IPS DF 19.7 (cell line): Measurements from ENCODE around the gene OVOL2.
"Not testable (repeated sequence)": the region's sequence is repeated elsewhere in the genome, so short reads cannot be mapped to it uniquely, and the experiment has no call there.

Source experiments
- DNase-seq: peaks from one replicate; pipeline ENCODE4 v3.0.0-alpha.2; 2013; ENCODE audit warnings: low read depth, low spot score

OVOL2 gene

DNA sequence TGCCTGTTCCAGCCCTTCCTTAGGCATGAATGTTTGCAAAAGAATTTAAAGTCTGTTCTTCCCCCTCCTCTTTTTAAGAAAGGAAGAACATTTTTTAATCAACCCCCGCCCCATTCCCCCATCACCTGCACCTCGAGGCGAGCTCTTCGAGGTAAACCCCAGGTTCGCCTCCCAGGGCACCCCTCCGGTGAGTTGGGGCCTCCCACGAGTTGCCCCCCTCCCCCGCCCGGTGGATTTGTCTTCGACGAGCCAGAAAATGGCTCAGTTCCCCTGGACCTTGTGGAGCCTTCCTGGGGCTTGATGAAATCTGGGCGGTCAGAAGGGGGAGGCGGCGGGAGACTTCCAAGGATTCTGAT, 256 bp upstream of the OVOL2 start:
- no peak for DNase-seq

DNA sequence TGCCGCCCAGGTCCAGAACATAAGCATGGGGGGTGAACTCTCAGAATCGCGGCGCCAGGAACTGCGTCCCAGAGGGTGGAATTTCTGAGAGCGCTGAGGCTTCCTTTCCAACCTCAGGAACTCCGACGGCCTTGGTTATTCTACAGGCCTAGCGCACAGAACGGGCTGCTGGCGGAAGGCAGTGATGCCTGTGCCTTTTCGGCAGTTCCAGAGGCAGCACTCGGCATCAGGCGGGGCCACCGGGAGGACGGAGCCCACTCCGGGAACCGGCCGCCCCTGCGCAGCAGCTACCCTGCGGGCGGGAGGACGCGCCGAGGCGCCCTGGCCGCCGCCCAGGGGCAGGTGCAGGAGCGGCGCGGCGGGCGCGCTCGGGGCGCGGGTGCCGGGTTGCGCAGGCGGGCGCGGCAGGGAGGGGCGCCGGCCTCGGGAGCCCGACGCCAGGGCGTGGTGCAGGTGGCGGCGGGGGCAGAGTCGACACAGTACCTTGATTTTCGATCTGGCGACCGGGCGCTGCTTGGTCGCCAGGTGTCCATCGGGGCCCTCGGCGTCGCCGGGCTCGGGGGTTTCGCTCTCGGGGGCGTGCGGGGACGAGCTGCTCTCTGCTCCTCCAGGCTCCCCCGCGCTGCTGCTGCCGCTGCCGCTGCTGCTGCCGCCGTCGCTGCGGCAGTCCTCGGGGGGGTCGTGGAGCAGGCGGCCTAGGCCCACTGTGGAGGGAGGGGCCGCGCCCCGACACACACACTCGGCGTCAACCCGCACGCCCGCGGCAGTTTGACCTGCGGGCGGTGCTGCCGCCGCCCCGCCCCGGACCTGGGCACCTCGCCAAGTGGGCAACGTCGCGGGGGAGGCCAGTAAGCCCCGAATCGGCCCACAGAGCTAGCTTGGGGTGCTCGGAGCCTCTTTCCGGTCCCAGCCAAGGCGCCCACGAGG, 1.3 kb downstream of the OVOL2 start:
- no peak for DNase-seq

DNA sequence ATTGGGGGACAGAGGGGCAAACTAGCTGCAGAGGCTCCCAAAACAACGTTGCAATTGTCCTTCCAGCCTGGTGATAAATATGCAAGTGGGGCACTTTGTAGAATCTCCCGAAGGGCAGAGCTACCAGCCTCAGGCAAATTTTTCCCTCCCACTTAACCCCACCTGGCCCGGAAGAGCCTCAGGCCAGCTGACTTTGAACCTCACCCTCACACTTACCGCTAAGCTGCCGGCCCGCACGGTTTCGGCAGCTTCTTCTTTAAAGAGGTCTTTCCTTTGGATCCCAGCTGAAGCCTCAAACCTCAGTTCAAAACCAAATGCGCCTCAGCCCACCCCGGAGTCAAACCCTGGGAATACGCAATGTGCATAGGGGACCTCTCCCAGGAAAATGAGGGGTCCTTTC, 2.5 kb downstream of the OVOL2 start:
- DNase-seq, result no peak

- no peak for DNase-seq
Observed at GRCh38 chr20:18052856-18053255, 4.9 kb downstream of the OVOL2 start.

- DNase-seq, result no peak
Observed at GRCh38 chr20:18050628-18051027, 7.1 kb downstream of the OVOL2 start.

DNA sequence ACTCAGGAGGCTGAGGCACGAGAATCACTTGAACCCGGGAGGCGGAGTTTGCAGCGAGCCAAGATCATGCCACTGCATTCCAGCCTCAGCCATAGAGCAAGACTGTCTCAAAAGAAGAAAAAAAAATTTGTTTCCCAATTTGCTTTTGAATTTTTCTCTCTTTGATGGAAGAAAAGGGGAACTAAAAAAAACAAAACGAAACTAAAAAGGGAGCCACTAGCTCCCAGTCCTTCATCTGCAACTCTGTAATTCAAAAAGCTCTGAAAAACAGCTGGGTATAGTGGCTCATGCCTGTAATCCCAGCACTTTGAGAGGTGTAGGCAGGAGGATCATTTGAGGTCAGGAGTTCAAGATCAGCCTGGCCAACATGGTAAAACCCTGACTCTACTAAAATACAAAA, 9.5 kb downstream of the OVOL2 start:
- no peak for DNase-seq

GRCh38 chr20:18046535-18046934, 11.2 kb downstream of the OVOL2 start:
- DNase-seq, result no peak

- no peak for DNase-seq
Observed at GRCh38 chr20:18042229-18042628, 15.5 kb downstream of the OVOL2 start.

GRCh38 chr20:18041462-18041861, 16.3 kb downstream of the OVOL2 start:
- DNase-seq, result no peak

DNA sequence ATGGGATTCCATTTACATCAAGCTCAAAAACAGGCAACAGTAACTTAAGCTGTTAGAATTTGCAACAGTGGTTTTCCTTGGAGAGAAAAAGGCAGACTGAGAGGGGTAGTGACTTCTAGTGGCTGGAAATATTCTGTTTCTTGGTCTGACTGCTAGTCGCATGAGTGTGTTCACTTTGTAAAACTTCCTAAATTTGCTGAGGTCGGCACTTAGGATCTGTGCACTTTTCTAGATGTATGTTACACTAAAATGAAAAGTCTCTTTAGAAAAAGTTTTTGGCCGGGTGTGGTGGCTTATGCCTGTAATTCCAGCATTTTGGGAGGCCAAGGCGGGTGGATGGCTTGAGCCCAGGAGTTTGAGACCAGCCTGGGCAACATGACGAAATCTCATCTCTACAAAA, 18.7 kb downstream of the OVOL2 start:
- no peak for DNase-seq

DNA sequence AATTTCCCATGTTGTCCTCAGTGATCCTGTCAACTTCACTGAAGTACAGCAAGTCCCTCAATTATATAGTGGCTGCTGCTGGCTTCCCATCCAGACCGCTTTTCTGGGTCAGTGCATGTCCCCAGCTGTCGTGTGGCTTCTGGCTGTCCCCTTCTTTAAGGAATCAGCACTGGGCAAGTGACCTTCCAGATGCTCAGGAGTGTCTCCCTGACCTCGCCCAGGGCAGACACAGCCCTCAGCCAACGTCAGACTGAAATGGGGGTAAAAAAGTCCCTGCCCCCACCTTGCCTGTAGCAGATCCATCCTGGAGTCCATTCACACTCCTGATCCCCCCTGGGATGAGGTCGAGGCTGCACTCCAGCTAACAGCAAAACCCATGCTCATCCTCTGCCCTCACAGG, 23.7 kb downstream of the OVOL2 start:
- DNase-seq, result no peak

- DNase-seq, result no peak
Observed at GRCh38 chr20:18032977-18033892, 24.5 kb downstream of the OVOL2 start.

GRCh38 chr20:18031888-18032509, 25.7 kb downstream of the OVOL2 start:
- DNase-seq, result no peak

GRCh38 chr20:18031050-18031449, 26.7 kb downstream of the OVOL2 start:
- no peak for DNase-seq

- DNase-seq, result no peak
Observed at GRCh38 chr20:18030020-18030419, 27.7 kb downstream of the OVOL2 start.

- not testable (repeated sequence) for DNase-seq
Observed at GRCh38 chr20:18027011-18027410, 30.7 kb downstream of the OVOL2 start.

GRCh38 chr20:18024606-18025127, 33.0 kb downstream of the OVOL2 start:
- DNase-seq, result no peak

DNA sequence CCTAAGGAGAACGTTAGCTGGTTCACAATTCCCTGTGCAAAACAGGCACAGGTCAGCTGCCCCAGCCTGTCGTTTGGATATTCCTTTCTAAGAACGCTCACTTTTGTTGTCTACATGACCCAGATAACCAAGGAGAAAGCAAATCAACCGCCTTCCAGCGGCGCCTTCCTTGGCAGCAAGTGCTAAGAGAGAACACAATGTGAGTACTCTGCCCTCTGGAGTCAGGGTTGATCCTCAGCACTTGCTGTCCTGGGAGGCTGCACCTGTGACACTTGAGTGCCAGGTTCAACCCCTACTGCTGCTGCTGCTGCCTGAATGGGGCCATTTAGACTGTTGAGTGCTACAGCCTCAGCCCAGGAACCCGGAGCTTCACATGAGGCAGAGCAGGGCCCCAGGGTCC, 36.8 kb downstream of the OVOL2 start:
- no peak for DNase-seq

GRCh38 chr20:18019068-18019467, 38.6 kb downstream of the OVOL2 start:
- DNase-seq, result peak; percentile 52

- DNase-seq, result no peak
Observed at GRCh38 chr20:18018100-18018499, 39.6 kb downstream of the OVOL2 start.

DNA sequence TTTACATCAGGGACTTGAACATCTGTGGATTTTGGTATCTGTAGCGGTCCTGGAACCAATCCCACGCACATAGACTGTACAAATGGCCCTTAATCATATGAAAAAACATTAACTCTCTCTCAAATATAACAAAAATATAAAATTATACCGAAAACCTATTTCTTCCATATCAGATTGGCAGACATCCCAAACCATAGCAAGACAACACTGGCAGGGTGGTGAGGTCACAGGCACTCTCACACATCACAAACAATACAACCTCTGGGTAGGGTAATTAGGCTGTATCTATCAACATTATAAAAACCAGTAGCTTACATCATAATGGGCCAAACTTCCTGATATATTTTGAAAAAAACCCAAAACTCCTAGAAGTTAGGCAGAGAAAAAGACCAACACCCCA, 40.9 kb downstream of the OVOL2 start:
- no peak for DNase-seq

GRCh38 chr20:18014411-18014810, 43.3 kb downstream of the OVOL2 start:
- no peak for DNase-seq
